HFFc6 (cell line): ENCODE data around the gene EXOC4. TPM values are rescaled to one million over a fixed set of nuclear protein-coding genes. Genes with fewer than 3 reads are reported as not detected.

Experiments used
- DNase-seq: peaks from one replicate; pipeline ENCODE4 v3.0.0-alpha.2; 2018
- H3K27ac Mint-ChIP-seq: 2 replicates; pipeline ENCODE4 v1.8.0; 2020; ENCODE audit warnings: mild to moderate bottlenecking, mixed read lengths
- H3K27me3 Mint-ChIP-seq: 2 replicates; pipeline ENCODE4 v1.8.0; 2021; ENCODE audit warnings: mild to moderate bottlenecking, moderate library complexity, mixed read lengths; ENCODE audit not compliant: insufficient read depth
- H3K36me3 Mint-ChIP-seq: 2 replicates; pipeline ENCODE4 v1.8.0; 2021; ENCODE audit warnings: low read depth, mixed read lengths
- H3K4me1 Mint-ChIP-seq: 2 replicates; pipeline ENCODE4 v1.8.0; 2020; ENCODE audit warnings: low read depth, mixed read lengths
- H3K4me3 Mint-ChIP-seq: 2 replicates; pipeline ENCODE4 v1.8.0; 2020; ENCODE audit warnings: mild to moderate bottlenecking, moderate library complexity, mixed read lengths
- H3K9me3 Mint-ChIP-seq: 2 replicates; pipeline ENCODE4 v1.8.0; 2020; ENCODE audit warnings: mild to moderate bottlenecking, mixed read lengths
- CTCF ChIP-seq: fragments of 200-600 bp; sonication (generic); IDR thresholded peaks from 2 replicates; pipeline ENCODE4 v1.5.0; 2021; ENCODE audit warnings: antibody characterized with exemption, mild to moderate bottlenecking
- total RNA-seq, 6 experiments: library from RNA; stranded (reverse); fragmentation: NEBNext Ultra II Directional; extraction: Animal tissue kit (Norgen Biotek cat#: 25700); gene quantifications; 2 replicates in 1 of 6; 3 replicates in 5 of 6; pipeline ENCODE4 v1.2.3, GENCODE V29; 2021

EXOC4 gene
- total RNA-seq, 6 experiments from 2014 or later = 57.6 to 67.6 (median 61.4) TPM

- peaks cover 10% of the 10 kb centered on the region; the same call in 1 of the 2 replicates for H3K4me1 Mint-ChIP-seq
- H3K36me3 Mint-ChIP-seq = no peaks in the 10 kb centered on the region
- no peaks in the 10 kb centered on the region for H3K9me3 Mint-ChIP-seq
- TF ChIP-seq CTCF = no peak
- DNase-seq = no peak
- H3K4me3 Mint-ChIP-seq = no peak overlapping the region
- H3K27me3 Mint-ChIP-seq = no peaks in the 10 kb centered on the region; the same call in 1 of the 2 replicates
- H3K27ac Mint-ChIP-seq = no peak overlapping the region
Observed at GRCh38 chr7:133371616-133372015, 118.7 kb downstream of the EXOC4 start.

GRCh38 chr7:133372337-133372736 is 119.5 kb downstream of the EXOC4 start:
- H3K36me3 Mint-ChIP-seq = peaks cover 1% of the 10 kb centered on the region; the same call in 1 of the 2 replicates
- no peak overlapping the region for H3K4me3 Mint-ChIP-seq
- H3K27me3 Mint-ChIP-seq = no peaks in the 10 kb centered on the region; the same call in 1 of the 2 replicates
- H3K4me1 Mint-ChIP-seq = peaks cover 10% of the 10 kb centered on the region; the same call in 1 of the 2 replicates
- H3K9me3 Mint-ChIP-seq = no peaks in the 10 kb centered on the region
- TF ChIP-seq CTCF = no peak
- H3K27ac Mint-ChIP-seq = no peak overlapping the region
- DNase-seq = no peak

DNA sequence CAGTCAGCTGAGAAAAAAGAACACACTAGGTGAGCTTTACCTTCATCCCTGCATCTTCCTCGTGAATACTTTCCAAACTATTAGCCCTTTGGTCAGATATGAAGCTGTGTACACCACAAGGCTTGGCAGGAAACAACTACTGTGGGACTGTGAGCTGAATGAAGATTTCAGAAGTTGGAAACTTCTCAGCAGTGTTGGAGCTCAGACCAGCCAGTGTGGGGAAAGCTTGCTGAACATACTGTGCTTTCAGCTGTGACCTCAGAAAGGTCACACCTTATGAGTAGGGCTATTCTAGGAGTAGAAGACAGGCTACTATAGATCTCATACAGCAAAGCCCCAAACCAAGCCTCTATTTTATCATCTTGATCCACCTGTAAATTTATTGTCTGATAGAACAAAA is 123.6 kb downstream of the EXOC4 start:
- no peak overlapping the region for H3K4me3 Mint-ChIP-seq
- peaks cover 5% of the 10 kb centered on the region; the same call in 1 of the 2 replicates for H3K36me3 Mint-ChIP-seq
- TF ChIP-seq CTCF = no peak
- no peak overlapping the region for H3K27ac Mint-ChIP-seq
- H3K9me3 Mint-ChIP-seq = no peaks in the 10 kb centered on the region
- no peaks in the 10 kb centered on the region; the same call in 1 of the 2 replicates for H3K27me3 Mint-ChIP-seq
- H3K4me1 Mint-ChIP-seq = no peaks in the 10 kb centered on the region
- DNase-seq = no peak

DNA sequence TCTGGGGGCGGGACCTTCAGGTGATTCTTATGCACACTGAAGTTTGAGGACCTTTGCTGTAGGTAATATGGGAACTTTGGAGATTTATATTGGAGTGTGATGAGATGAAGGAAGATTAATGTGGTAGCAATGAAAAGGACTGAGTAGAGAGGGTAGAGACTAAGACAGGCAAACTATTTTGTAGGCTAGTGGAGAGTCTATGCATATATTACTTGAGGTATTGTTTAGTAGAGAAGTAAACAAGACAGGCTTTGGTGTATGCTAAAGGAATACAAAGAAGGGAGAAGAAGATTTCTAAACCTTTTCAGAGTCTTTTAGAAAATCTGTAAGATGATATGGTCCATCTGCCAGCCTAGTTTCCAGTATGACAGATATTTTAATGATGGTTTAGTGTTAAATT is 129.1 kb downstream of the EXOC4 start:
- Mint-ChIP-seq H3K27me3 (no peaks in the 10 kb centered on the region), H3K27ac (no peak overlapping the region), H3K4me3 (no peak overlapping the region), H3K9me3 (no peaks in the 10 kb centered on the region), H3K36me3 (peaks cover 5% of the 10 kb centered on the region; the same call in 1 of the 2 replicates), H3K4me1 (no peaks in the 10 kb centered on the region)
- no peak for TF ChIP-seq CTCF
- no peak for DNase-seq

DNA sequence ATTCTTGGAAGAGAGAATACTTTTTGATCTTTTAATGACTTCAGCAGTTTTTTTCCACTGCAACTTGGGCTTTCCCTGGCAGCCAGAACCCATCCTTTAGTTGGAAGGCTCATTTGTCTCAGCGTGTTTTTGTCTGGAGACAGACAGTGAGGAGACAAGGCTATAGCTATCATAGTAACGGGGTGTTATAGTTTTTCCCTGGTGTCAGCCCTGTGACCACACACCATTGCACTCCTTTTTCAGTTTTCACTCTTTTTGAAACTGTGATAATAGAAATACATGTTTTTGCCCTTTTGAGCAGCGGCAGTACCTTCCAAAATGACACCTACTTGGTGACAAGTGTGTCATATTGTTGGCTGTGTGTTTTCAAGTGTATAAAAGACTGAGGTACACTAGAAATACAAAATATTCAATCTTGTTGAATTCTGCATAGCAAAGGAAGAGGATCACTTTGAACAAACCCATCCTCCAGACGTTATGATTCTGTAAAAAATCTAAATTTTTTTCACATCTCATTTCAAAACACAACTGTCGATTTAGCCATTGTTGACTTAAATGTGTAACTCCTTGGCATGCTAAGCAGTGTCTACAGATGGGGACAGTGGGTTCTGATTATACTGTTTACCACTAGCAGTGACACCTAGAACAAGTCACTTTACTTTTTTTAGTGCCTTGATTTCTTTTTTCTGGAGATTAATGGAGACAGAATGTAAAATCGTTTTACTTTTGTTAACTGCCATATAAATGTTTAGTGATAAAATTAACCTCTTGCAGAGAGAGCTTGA is 130.1 kb downstream of the EXOC4 start:
- Mint-ChIP-seq H3K27ac (no peak overlapping the region), H3K36me3 (no peaks in the 10 kb centered on the region), H3K4me3 (no peak overlapping the region), H3K27me3 (no peaks in the 10 kb centered on the region), H3K9me3 (no peaks in the 10 kb centered on the region), H3K4me1 (no peaks in the 10 kb centered on the region)
- DNase-seq = no peak
- no peak for TF ChIP-seq CTCF
